GM23248 (cell line): Measurements from ENCODE around the gene EFCAB8.

Experiments used
- EZH2 ChIP-seq: fragments of 200-600 bp; sonication (generic); IDR thresholded peaks from 2 replicates; pipeline ENCODE4 v1.6.1; 2018; ENCODE audit warnings: antibody characterized with exemption, mild to moderate bottlenecking; ENCODE audit not compliant: insufficient read depth, poor library complexity, severe bottlenecking
- EZH2phosphoT487 ChIP-seq: fragments of 200-600 bp; sonication (generic); IDR thresholded peaks from 2 replicates; pipeline ENCODE4 v1.6.1; 2018; ENCODE audit warnings: antibody characterized with exemption, moderate library complexity, mild to moderate bottlenecking, low read depth; ENCODE audit not compliant: insufficient read depth

- TF ChIP-seq EZH2phosphoT487 = no peak
- no peak for TF ChIP-seq EZH2
Observed at GRCh38 chr20:32839982-32840285, 18.8 kb upstream of the EFCAB8 start.
